Loucy (cell line): ENCODE measurements around the gene PMFBP1.
"Not testable (repeated sequence)": the region's sequence is repeated elsewhere in the genome, so short reads cannot be mapped to it uniquely, and the experiment has no call there.

Experiments used
- H2AFZ ChIP-seq: fragments of 200-600 bp; sonication (generic); 2 replicates; pipeline ENCODE4 v1.6.0; 2016; ENCODE audit warnings: antibody characterized with exemption, mild to moderate bottlenecking, low read length, moderate library complexity
- H3F3A ChIP-seq: fragments of 200-600 bp; 2 replicates; pipeline ENCODE4 v1.6.0; 2016; ENCODE audit warnings: antibody characterized with exemption, low read depth, mild to moderate bottlenecking
- H3K27me3 ChIP-seq: fragments of 200-600 bp; sonication (generic); 2 replicates; pipeline ENCODE4 v1.6.1; 2014; ENCODE audit warnings: low read length, mild to moderate bottlenecking; ENCODE audit not compliant: insufficient read depth, poor library complexity, severe bottlenecking
- H3K36me3 ChIP-seq: fragments of 200-600 bp; sonication (generic); 2 replicates; pipeline ENCODE4 v1.6.1; 2016; ENCODE audit warnings: low read length; ENCODE audit not compliant: insufficient read depth
- H3K4me1 ChIP-seq: fragments of 200-600 bp; sonication (generic); 2 replicates; pipeline ENCODE4 v1.5.1; 2014; ENCODE audit warnings: low read length, mild to moderate bottlenecking; ENCODE audit not compliant: insufficient read depth, poor library complexity, severe bottlenecking
- H3K4me2 ChIP-seq: fragments of 200-600 bp; sonication (generic); 2 replicates; pipeline ENCODE4 v1.6.0; 2014; ENCODE audit warnings: antibody characterized with exemption, low read length, low read depth, mild to moderate bottlenecking; ENCODE audit not compliant: poor library complexity, severe bottlenecking
- H3K4me3 ChIP-seq: fragments of 200-600 bp; sonication (generic); 2 replicates; pipeline ENCODE4 v1.5.1; 2014; ENCODE audit warnings: low read length, mild to moderate bottlenecking, mixed read lengths; ENCODE audit not compliant: poor library complexity, severe bottlenecking
- H3K79me2 ChIP-seq: fragments of 200-600 bp; sonication (generic); 2 replicates; pipeline ENCODE4 v1.6.1; 2014; ENCODE audit warnings: low read length; ENCODE audit not compliant: insufficient read depth
- H3K9ac ChIP-seq: fragments of 200-600 bp; sonication (generic); 2 replicates; pipeline ENCODE4 v1.6.0; 2014; ENCODE audit warnings: mild to moderate bottlenecking, low read depth, low read length, moderate library complexity; ENCODE audit not compliant: poor library complexity, severe bottlenecking
- H3K9me2 ChIP-seq: fragments of 200-600 bp; sonication (generic); replicated peaks from 2 replicates; pipeline ENCODE4 v1.6.1; 2016; ENCODE audit warnings: low read depth, low read length, mixed read lengths
- H3K9me3 ChIP-seq: fragments of 200-600 bp; sonication (generic); 2 replicates; pipeline ENCODE4 v1.6.1; 2014; ENCODE audit warnings: mild to moderate bottlenecking, antibody characterized with exemption, low read length, low read depth; ENCODE audit not compliant: insufficient read depth
- H4K20me1 ChIP-seq: fragments of 200-600 bp; sonication (generic); 2 replicates; pipeline ENCODE4 v1.6.0; 2014; ENCODE audit warnings: antibody characterized with exemption, low read length, mild to moderate bottlenecking; ENCODE audit not compliant: insufficient read depth, poor library complexity, severe bottlenecking
- CTCF ChIP-seq: fragments of 200-600 bp; sonication (generic); conservative IDR thresholded peaks from 2 replicates; pipeline ENCODE4 v1.5.1; 2014; ENCODE audit warnings: mild to moderate bottlenecking, antibody characterized with exemption, low read length
- EZH2phosphoT487 ChIP-seq: fragments of 200-600 bp; IDR thresholded peaks from 2 replicates; pipeline ENCODE4 v1.6.1; 2018; ENCODE audit warnings: antibody characterized with exemption, mild to moderate bottlenecking, moderate library complexity, borderline replicate concordance

PMFBP1 gene

GRCh38 chr16:72085002-72085401 is 87.0 kb downstream of the PMFBP1 start:
- Histone ChIP-seq H3K27me3 (no peaks in the 10 kb centered on the region), H3K4me1 (no peaks in the 10 kb centered on the region), H4K20me1 (no peaks in the 10 kb centered on the region), H2AFZ (no peak overlapping the region), H3K4me2 (no peak overlapping the region), H3K4me3 (no peak overlapping the region), H3F3A (no peaks in the 10 kb centered on the region), H3K9me3 (no peaks in the 10 kb centered on the region; the same call in 1 of the 2 replicates), H3K79me2 (peaks cover 7% of the 10 kb centered on the region; the same call in 1 of the 2 replicates), H3K9ac (no peak overlapping the region), H3K36me3 (peaks cover 37% of the 10 kb centered on the region; the same call in 1 of the 2 replicates), H3K9me2 (no peaks in the 10 kb centered on the region)
- TF ChIP-seq CTCF (no peak), EZH2phosphoT487 (no peak)

- Histone ChIP-seq H3K36me3 (peaks cover 33% of the 10 kb centered on the region; the same call in 1 of the 2 replicates), H3K4me2 (no peak overlapping the region), H3K9me2 (no peaks in the 10 kb centered on the region), H2AFZ (no peak overlapping the region), H3K4me1 (no peaks in the 10 kb centered on the region), H3K9ac (no peak overlapping the region), H3K79me2 (peaks cover 2% of the 10 kb centered on the region; the same call in 1 of the 2 replicates), H3F3A (no peaks in the 10 kb centered on the region), H3K27me3 (no peaks in the 10 kb centered on the region), H3K9me3 (no peaks in the 10 kb centered on the region; the same call in 1 of the 2 replicates), H4K20me1 (no peaks in the 10 kb centered on the region), H3K4me3 (no peak overlapping the region)
- no peak for TF ChIP-seq CTCF
- TF ChIP-seq EZH2phosphoT487: no peak
Observed at GRCh38 chr16:72084445-72084844, 87.5 kb downstream of the PMFBP1 start.

GRCh38 chr16:72083778-72084404 is 88.1 kb downstream of the PMFBP1 start:
- no peak overlapping the region for H2AFZ ChIP-seq
- peaks cover 27% of the 10 kb centered on the region; the same call in 1 of the 2 replicates for H3K36me3 ChIP-seq
- no peaks in the 10 kb centered on the region for H3F3A ChIP-seq
- no peaks in the 10 kb centered on the region for H3K79me2 ChIP-seq
- no peak overlapping the region for H3K4me3 ChIP-seq
- no peaks in the 10 kb centered on the region for H3K9me2 ChIP-seq
- no peak overlapping the region for H3K4me2 ChIP-seq
- H3K9me3 ChIP-seq: no peaks in the 10 kb centered on the region; the same call in 1 of the 2 replicates
- no peak overlapping the region for H3K9ac ChIP-seq
- no peaks in the 10 kb centered on the region for H4K20me1 ChIP-seq
- H3K27me3 ChIP-seq: no peaks in the 10 kb centered on the region
- H3K4me1 ChIP-seq: no peaks in the 10 kb centered on the region
- TF ChIP-seq CTCF (no peak), EZH2phosphoT487 (no peak)

GRCh38 chr16:72076991-72077706 is 94.8 kb downstream of the PMFBP1 start:
- not testable (repeated sequence) for H3K9me2 ChIP-seq, H3K79me2 ChIP-seq, H4K20me1 ChIP-seq, H3K4me3 ChIP-seq, H3K4me2 ChIP-seq, H3K27me3 ChIP-seq, H3K9ac ChIP-seq, H3K9me3 ChIP-seq, H2AFZ ChIP-seq, H3K4me1 ChIP-seq, H3F3A ChIP-seq, H3K36me3 ChIP-seq

- not testable (repeated sequence) for H3K27me3 ChIP-seq, H3K9me2 ChIP-seq, H4K20me1 ChIP-seq, H3K79me2 ChIP-seq, H2AFZ ChIP-seq, H3K4me1 ChIP-seq, H3K9me3 ChIP-seq, H3K9ac ChIP-seq, H3K36me3 ChIP-seq, H3F3A ChIP-seq, H3K4me3 ChIP-seq, H3K4me2 ChIP-seq
Observed at GRCh38 chr16:72075067-72075466, 96.9 kb downstream of the PMFBP1 start.
